ENCODE measurements around the gene C17orf100. TPM values are rescaled to one million over a fixed set of nuclear protein-coding genes. Genes with fewer than 3 reads are reported as not detected.

Gene C17orf100
- total and polyA plus RNA-seq, 2 of the 13 experiments (the other 11 are each of a cell fraction or from before 2014, with no cell fraction given) = 3.6 to 8.7 TPM

DNA sequence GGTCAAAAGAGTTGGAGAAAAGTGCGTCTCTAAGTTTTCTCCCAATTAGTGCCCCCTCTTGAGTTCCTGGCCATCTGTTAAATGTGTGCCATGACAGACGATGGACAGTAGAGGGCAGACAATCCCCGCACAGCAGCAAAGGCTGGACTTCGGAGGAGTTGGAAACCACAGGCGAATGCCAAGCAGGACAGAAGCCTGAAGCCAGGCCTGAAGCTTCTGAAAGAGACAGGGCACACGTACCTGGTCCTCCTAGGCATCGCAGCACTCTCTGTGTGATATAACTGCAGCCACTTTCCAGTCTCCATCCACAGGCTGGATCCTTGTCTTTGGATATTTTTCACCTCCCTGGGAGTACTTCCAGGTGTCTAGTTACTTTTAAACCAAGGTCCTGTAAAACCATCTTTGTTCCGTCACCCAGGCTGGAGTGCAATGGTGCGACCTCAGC, 14.5 kb downstream of the C17orf100 start (continued):
- TF ChIP-seq, protein P1, sequence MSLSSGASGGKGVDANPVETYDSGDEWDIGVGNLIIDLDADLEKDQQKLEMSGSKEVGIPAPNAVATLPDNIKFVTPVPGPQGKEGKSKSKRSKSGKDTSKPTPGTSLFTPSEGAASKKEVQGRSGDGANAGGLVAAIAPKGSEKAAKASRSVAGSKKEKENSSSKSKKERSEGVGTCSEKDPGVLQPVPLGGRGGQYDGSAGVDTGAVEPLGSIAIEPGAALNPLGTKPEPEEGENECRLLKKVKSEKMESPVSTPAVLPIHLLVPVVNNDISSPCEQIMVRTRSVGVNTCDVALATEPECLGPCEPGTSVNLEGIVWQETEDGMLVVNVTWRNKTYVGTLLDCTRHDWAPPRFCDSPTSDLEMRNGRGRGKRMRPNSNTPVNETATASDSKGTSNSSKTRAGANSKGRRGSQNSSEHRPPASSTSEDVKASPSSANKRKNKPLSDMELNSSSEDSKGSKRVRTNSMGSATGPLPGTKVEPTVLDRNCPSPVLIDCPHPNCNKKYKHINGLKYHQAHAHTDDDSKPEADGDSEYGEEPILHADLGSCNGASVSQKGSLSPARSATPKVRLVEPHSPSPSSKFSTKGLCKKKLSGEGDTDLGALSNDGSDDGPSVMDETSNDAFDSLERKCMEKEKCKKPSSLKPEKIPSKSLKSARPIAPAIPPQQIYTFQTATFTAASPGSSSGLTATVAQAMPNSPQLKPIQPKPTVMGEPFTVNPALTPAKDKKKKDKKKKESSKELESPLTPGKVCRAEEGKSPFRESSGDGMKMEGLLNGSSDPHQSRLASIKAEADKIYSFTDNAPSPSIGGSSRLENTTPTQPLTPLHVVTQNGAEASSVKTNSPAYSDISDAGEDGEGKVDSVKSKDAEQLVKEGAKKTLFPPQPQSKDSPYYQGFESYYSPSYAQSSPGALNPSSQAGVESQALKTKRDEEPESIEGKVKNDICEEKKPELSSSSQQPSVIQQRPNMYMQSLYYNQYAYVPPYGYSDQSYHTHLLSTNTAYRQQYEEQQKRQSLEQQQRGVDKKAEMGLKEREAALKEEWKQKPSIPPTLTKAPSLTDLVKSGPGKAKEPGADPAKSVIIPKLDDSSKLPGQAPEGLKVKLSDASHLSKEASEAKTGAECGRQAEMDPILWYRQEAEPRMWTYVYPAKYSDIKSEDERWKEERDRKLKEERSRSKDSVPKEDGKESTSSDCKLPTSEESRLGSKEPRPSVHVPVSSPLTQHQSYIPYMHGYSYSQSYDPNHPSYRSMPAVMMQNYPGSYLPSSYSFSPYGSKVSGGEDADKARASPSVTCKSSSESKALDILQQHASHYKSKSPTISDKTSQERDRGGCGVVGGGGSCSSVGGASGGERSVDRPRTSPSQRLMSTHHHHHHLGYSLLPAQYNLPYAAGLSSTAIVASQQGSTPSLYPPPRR (CRISPR knock-in tag; IDR thresholded peaks at IDR 0.05; ENCODE audit: borderline replicate concordance) = 0 out of 2 replicates have a peak, but pooled peaks have one; percentile 17
- TF ChIP-seq ZNF772 (CRISPR knock-in tag; IDR thresholded peaks at IDR 0.05) (peak; percentile 63; the same call in 1 of the 2 replicates), TCF12 (IDR thresholded peaks at IDR 0.05) (no peak), TCF12 (CRISPR knock-in tag; IDR thresholded peaks at IDR 0.05) (0 out of 2 replicates have a peak, but pooled peaks have one; percentile 50), RBM39 (IDR thresholded peaks at IDR 0.05; ENCODE audit: low read depth, low read length, poor library complexity, severe bottlenecking) (no peak), ZC3H13 (CRISPR knock-in tag; IDR thresholded peaks at IDR 0.05) (no peak), EP300 (IDR thresholded peaks at IDR 0.05; ENCODE audit: low read depth in 2 of 2, low read length in 2 of 2) (no peak), EP300 (CRISPR knock-in tag; IDR thresholded peaks at IDR 0.05; ENCODE audit: borderline replicate concordance) (no peak), ZNF549 (CRISPR knock-in tag; IDR thresholded peaks at IDR 0.05) (no peak), SOX13 (IDR thresholded peaks at IDR 0.05) (no peak), SOX13 (CRISPR knock-in tag; conservative IDR thresholded peaks at IDR 0.05 in 1 of 2, IDR thresholded peaks at IDR 0.05 in 1 of 2) (no peak; a peak in 1 of 4 replicates), IRX3 (CRISPR knock-in tag; IDR thresholded peaks at IDR 0.05; ENCODE audit: borderline replicate concordance, low read depth) (no peak), ZNF850 (CRISPR knock-in tag; conservative IDR thresholded peaks at IDR 0.05) (no peak), KDM5B (CRISPR knock-in tag; IDR thresholded peaks at IDR 0.05; ENCODE audit: borderline replicate concordance) (peak; percentile 49; the same call in 1 of the 2 replicates), ERF (CRISPR knock-in tag; IDR thresholded peaks at IDR 0.05) (0 out of 2 replicates have a peak, but pooled peaks have one; percentile 29), FIP1L1 (IDR thresholded peaks at IDR 0.05; ENCODE audit: borderline replicate concordance, insufficient read depth, low read depth, low read length) (no peak), SETDB1 (CRISPR knock-in tag; IDR thresholded peaks at IDR 0.05; ENCODE audit: borderline replicate concordance) (no peak), CENPT (CRISPR knock-in tag; IDR thresholded peaks at IDR 0.05; ENCODE audit: low read depth) (no peak), MAZ (IDR thresholded peaks at IDR 0.05; ENCODE audit: borderline replicate concordance, low read depth, low read length) (no peak), MAZ (CRISPR knock-in tag; IDR thresholded peaks at IDR 0.05; ENCODE audit: low read depth) (0 out of 2 replicates have a peak, but pooled peaks have one; percentile 26), ZFP36 (IDR thresholded peaks at IDR 0.05; ENCODE audit: borderline replicate concordance, low read depth, low read length, partially characterized antibody) (no peak)
- TF ChIP-seq, protein P2, sequence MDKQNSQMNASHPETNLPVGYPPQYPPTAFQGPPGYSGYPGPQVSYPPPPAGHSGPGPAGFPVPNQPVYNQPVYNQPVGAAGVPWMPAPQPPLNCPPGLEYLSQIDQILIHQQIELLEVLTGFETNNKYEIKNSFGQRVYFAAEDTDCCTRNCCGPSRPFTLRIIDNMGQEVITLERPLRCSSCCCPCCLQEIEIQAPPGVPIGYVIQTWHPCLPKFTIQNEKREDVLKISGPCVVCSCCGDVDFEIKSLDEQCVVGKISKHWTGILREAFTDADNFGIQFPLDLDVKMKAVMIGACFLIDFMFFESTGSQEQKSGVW (CRISPR knock-in tag; IDR thresholded peaks at IDR 0.05; ENCODE audit: borderline replicate concordance) = no peak
- TF ChIP-seq, protein P3, sequence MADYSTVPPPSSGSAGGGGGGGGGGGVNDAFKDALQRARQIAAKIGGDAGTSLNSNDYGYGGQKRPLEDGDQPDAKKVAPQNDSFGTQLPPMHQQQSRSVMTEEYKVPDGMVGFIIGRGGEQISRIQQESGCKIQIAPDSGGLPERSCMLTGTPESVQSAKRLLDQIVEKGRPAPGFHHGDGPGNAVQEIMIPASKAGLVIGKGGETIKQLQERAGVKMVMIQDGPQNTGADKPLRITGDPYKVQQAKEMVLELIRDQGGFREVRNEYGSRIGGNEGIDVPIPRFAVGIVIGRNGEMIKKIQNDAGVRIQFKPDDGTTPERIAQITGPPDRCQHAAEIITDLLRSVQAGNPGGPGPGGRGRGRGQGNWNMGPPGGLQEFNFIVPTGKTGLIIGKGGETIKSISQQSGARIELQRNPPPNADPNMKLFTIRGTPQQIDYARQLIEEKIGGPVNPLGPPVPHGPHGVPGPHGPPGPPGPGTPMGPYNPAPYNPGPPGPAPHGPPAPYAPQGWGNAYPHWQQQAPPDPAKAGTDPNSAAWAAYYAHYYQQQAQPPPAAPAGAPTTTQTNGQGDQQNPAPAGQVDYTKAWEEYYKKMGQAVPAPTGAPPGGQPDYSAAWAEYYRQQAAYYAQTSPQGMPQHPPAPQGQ (CRISPR knock-in tag; IDR thresholded peaks at IDR 0.05; ENCODE audit: borderline replicate concordance) = no peak
